Measurements from ENCODE around the gene NKX6-2. TPM values are rescaled to one million over a fixed set of nuclear protein-coding genes. Genes with fewer than 3 reads are reported as not detected.
A peak's percentile ranks its signal among the peaks of the same experiment; 100 is the strongest.

Gene NKX6-2
- polyA plus RNA-seq, 1 donor from 2014 or later: not detected

- TF ChIP-seq SMC3 (conservative IDR thresholded peaks at IDR 0.05; ENCODE audit: poor library complexity): no peak
- no peak for TF ChIP-seq EP300 (conservative IDR thresholded peaks at IDR 0.05; ENCODE audit: poor library complexity, severe bottlenecking)
- TF ChIP-seq, protein P1, sequence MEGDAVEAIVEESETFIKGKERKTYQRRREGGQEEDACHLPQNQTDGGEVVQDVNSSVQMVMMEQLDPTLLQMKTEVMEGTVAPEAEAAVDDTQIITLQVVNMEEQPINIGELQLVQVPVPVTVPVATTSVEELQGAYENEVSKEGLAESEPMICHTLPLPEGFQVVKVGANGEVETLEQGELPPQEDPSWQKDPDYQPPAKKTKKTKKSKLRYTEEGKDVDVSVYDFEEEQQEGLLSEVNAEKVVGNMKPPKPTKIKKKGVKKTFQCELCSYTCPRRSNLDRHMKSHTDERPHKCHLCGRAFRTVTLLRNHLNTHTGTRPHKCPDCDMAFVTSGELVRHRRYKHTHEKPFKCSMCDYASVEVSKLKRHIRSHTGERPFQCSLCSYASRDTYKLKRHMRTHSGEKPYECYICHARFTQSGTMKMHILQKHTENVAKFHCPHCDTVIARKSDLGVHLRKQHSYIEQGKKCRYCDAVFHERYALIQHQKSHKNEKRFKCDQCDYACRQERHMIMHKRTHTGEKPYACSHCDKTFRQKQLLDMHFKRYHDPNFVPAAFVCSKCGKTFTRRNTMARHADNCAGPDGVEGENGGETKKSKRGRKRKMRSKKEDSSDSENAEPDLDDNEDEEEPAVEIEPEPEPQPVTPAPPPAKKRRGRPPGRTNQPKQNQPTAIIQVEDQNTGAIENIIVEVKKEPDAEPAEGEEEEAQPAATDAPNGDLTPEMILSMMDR (IDR thresholded peaks at IDR 0.05; ENCODE audit: poor library complexity, severe bottlenecking): no peak
- TF ChIP-seq TAF1 (IDR thresholded peaks at IDR 0.05; ENCODE audit: low read depth): no peak
- TF ChIP-seq EZH2 (IDR thresholded peaks at IDR 0.05; ENCODE audit: borderline replicate concordance, insufficient read depth, low read length, poor library complexity, severe bottlenecking): peak; percentile 92
- peak; percentile 24 for TF ChIP-seq POLR2AphosphoS5 (IDR thresholded peaks at IDR 0.05)
- no peak for TF ChIP-seq MXI1 (conservative IDR thresholded peaks at IDR 0.05; ENCODE audit: poor library complexity, severe bottlenecking)
Observed at GRCh38 chr10:132786884-132787494, 1.0 kb upstream of the NKX6-2 start.

DNA sequence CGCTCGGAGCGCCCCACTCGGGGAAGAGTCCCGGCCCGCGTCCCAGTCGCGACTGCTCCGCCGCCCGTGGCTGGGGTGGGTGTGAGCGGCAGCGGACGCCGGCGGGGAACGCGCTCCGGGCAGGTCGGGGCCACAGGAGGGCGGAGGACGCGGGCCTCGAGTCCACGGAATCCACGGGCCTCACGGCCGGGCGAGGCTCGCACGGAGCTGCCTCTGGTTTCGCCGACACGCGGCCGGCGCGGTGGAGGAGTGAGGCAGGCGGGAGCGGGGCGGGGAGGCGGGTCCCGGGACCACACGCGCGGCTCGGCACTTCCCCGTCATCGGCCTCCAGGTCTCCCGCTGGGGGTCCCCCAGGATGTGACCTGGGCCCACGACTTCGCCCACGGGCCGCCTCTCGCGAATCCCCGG is 533 bp upstream of the NKX6-2 start:
- Histone ChIP-seq H2AFZ (ENCODE audit: low read depth, low read length) (no peak overlapping the region), H3K27me3 (ENCODE audit: insufficient read depth, low read depth, low read length) (peaks cover 90% of the 10 kb centered on the region), H3K36me3 (ENCODE audit: insufficient read depth, low read length) (no peaks in the 10 kb centered on the region), H3K27ac (ENCODE audit: low read length) (no peak overlapping the region), H3F3A (ENCODE audit: insufficient read depth, low read length, poor library complexity, severe bottlenecking) (no peaks in the 10 kb centered on the region), H3K9ac (ENCODE audit: low read length) (no peak overlapping the region), H4K20me1 (ENCODE audit: insufficient read depth) (no peaks in the 10 kb centered on the region), H3K9me2 (ENCODE audit: insufficient read depth, low read length) (no peaks in the 10 kb centered on the region), H3K79me2 (replicated peaks; ENCODE audit: insufficient read depth, low read length) (no peaks in the 10 kb centered on the region), H3K9me3 (ENCODE audit: low read length) (no peaks in the 10 kb centered on the region), H3K4me2 (ENCODE audit: low read length) (no peak overlapping the region), H3K4me3 (ENCODE audit: low read length) (peak overlapping the region; percentile 48)
- TF ChIP-seq MXI1 (conservative IDR thresholded peaks at IDR 0.05; ENCODE audit: poor library complexity, severe bottlenecking): no peak
- no peak for TF ChIP-seq TAF1 (IDR thresholded peaks at IDR 0.05; ENCODE audit: low read depth)
- TF ChIP-seq, protein P1 (IDR thresholded peaks at IDR 0.05; ENCODE audit: poor library complexity, severe bottlenecking): no peak
- TF ChIP-seq EZH2 (IDR thresholded peaks at IDR 0.05; ENCODE audit: borderline replicate concordance, insufficient read depth, low read length, poor library complexity, severe bottlenecking): no peak
- TF ChIP-seq, protein P2, sequence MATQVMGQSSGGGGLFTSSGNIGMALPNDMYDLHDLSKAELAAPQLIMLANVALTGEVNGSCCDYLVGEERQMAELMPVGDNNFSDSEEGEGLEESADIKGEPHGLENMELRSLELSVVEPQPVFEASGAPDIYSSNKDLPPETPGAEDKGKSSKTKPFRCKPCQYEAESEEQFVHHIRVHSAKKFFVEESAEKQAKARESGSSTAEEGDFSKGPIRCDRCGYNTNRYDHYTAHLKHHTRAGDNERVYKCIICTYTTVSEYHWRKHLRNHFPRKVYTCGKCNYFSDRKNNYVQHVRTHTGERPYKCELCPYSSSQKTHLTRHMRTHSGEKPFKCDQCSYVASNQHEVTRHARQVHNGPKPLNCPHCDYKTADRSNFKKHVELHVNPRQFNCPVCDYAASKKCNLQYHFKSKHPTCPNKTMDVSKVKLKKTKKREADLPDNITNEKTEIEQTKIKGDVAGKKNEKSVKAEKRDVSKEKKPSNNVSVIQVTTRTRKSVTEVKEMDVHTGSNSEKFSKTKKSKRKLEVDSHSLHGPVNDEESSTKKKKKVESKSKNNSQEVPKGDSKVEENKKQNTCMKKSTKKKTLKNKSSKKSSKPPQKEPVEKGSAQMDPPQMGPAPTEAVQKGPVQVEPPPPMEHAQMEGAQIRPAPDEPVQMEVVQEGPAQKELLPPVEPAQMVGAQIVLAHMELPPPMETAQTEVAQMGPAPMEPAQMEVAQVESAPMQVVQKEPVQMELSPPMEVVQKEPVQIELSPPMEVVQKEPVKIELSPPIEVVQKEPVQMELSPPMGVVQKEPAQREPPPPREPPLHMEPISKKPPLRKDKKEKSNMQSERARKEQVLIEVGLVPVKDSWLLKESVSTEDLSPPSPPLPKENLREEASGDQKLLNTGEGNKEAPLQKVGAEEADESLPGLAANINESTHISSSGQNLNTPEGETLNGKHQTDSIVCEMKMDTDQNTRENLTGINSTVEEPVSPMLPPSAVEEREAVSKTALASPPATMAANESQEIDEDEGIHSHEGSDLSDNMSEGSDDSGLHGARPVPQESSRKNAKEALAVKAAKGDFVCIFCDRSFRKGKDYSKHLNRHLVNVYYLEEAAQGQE (IDR thresholded peaks at IDR 0.05; ENCODE audit: borderline replicate concordance): no peak
- TF ChIP-seq RAD21 (conservative IDR thresholded peaks at IDR 0.05): no peak
- no peak for TF ChIP-seq EP300 (conservative IDR thresholded peaks at IDR 0.05; ENCODE audit: poor library complexity, severe bottlenecking)
- no peak for TF ChIP-seq SMC3 (conservative IDR thresholded peaks at IDR 0.05; ENCODE audit: poor library complexity)
- no peak for TF ChIP-seq POLR2AphosphoS5 (IDR thresholded peaks at IDR 0.05)

More at GRCh38 chr10:132786884-132787494, 1.0 kb upstream of the NKX6-2 start:
- no peak overlapping the region for H3K27ac ChIP-seq (ENCODE audit: low read length)
- no peaks in the 10 kb centered on the region for H3K79me2 ChIP-seq (replicated peaks; ENCODE audit: insufficient read depth, low read length)
- H3F3A ChIP-seq (ENCODE audit: insufficient read depth, low read length, poor library complexity, severe bottlenecking): no peaks in the 10 kb centered on the region
- H3K36me3 ChIP-seq (ENCODE audit: insufficient read depth, low read length): no peaks in the 10 kb centered on the region
- no peaks in the 10 kb centered on the region for H4K20me1 ChIP-seq (ENCODE audit: insufficient read depth)
- peaks cover 86% of the 10 kb centered on the region for H3K27me3 ChIP-seq (ENCODE audit: insufficient read depth, low read depth, low read length)
- peak overlapping the region; percentile 48 for H3K4me3 ChIP-seq (ENCODE audit: low read length)
- no peaks in the 10 kb centered on the region for H3K9me3 ChIP-seq (ENCODE audit: low read length)
- H3K9ac ChIP-seq (ENCODE audit: low read length): no peak overlapping the region
- H3K9me2 ChIP-seq (ENCODE audit: insufficient read depth, low read length): no peaks in the 10 kb centered on the region
- H2AFZ ChIP-seq (ENCODE audit: low read depth, low read length): no peak overlapping the region
- no peak overlapping the region for H3K4me2 ChIP-seq (ENCODE audit: low read length)
